Measurements from ENCODE around the gene AP3B1.

Gene AP3B1, protein sequence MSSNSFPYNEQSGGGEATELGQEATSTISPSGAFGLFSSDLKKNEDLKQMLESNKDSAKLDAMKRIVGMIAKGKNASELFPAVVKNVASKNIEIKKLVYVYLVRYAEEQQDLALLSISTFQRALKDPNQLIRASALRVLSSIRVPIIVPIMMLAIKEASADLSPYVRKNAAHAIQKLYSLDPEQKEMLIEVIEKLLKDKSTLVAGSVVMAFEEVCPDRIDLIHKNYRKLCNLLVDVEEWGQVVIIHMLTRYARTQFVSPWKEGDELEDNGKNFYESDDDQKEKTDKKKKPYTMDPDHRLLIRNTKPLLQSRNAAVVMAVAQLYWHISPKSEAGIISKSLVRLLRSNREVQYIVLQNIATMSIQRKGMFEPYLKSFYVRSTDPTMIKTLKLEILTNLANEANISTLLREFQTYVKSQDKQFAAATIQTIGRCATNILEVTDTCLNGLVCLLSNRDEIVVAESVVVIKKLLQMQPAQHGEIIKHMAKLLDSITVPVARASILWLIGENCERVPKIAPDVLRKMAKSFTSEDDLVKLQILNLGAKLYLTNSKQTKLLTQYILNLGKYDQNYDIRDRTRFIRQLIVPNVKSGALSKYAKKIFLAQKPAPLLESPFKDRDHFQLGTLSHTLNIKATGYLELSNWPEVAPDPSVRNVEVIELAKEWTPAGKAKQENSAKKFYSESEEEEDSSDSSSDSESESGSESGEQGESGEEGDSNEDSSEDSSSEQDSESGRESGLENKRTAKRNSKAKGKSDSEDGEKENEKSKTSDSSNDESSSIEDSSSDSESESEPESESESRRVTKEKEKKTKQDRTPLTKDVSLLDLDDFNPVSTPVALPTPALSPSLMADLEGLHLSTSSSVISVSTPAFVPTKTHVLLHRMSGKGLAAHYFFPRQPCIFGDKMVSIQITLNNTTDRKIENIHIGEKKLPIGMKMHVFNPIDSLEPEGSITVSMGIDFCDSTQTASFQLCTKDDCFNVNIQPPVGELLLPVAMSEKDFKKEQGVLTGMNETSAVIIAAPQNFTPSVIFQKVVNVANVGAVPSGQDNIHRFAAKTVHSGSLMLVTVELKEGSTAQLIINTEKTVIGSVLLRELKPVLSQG

DNA sequence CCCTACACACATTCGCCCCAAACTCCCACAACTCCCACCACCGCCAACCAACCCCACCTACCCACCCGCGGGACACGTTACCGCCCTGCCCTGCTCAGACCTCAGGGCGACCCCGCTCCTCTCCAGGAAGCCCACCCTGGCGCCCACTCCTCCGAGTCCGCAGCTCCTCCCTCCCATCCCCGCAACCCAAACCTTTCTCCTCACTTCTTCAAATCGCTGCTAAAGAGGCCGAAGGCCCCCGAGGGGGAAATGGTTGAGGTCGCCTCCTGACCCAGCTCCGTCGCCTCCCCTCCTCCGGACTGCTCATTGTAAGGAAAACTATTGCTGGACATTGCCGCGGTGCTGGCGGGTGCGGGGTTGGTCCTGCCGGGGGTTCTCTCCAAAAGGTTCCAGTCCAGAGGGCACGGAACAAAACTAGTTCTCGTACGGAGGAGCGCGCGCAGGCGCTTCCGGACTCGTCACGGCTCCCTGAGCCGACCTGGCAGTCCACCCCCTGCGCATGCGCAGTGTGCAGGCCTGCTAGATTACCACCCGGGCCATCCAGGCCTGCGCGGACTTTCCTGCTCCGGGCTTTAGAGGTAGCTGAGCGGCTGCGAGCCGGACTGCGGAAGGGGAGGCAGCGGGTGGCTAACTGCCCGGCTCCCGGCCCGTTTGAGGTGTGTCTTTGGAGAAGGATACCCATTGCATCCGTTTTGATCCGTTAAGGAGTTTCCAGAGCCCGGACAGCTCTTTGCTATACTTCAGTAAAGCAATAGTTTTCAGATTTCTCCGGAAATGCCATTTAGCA lies at the start of gene AP3B1:
TSS of gene AP3B1 (minus strand) at position 451 of the 787 bp plus-strand sequence. CDS start at position 332, 119 bp downstream.
- DNase-seq = peak; percentile 98

DNA sequence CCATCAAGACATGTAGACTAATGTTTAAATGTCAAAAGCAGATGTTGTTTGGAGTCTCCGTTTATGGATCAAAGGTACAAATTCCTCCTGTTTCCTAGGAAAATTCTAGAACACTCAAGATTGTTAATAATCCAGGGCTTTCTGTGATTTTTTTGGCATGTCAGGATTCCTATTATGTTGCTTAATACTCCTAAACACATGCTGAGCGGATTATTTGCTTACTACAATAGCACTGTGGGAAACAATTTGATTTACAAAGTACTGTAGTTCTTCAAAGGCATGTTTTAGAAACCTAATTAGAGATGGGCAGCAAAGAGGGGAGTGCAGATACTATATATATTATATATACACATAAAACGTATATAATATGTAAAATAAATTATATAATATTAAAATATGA lies 46.9 kb upstream of the AP3B1 start:
- DNase-seq = no peak

DNA sequence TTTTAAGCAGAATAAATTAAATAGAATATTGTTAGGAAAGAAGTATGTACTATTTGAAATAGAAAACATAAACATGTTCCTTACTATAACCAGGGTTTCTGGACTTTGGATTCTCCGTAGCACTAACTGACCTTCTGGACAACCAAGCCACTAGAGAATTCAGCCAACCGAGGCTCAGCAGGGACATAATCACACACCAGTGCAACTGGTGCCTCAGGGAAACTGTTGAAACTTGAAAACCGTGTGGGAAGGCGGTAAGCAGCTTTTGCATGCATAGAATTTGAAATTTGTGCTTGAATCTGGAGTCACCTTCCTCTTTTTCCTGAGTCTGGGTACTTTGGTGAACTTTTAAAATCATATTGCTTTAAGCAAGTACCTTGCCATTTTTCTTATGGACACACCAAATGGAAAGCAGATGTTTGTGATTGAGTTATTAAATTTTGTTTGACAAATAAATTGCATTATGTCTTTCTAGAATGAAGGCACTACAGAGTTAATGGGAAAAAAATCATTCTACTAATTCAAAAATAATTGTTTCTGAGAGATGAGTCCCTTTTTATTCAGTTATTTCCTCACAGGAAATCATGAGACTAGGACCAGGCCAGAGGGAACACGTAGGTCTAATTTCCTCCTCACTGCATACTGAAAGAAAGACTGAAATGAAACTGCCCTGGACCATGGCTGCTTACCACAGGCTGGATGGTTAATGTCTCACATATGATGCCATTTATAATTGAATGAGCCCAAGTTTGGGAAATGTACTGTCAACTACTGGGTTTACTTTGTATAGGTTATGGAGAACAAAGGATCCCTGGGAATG lies 45.3 kb upstream of the AP3B1 start:
- DNase-seq = no peak

DNA sequence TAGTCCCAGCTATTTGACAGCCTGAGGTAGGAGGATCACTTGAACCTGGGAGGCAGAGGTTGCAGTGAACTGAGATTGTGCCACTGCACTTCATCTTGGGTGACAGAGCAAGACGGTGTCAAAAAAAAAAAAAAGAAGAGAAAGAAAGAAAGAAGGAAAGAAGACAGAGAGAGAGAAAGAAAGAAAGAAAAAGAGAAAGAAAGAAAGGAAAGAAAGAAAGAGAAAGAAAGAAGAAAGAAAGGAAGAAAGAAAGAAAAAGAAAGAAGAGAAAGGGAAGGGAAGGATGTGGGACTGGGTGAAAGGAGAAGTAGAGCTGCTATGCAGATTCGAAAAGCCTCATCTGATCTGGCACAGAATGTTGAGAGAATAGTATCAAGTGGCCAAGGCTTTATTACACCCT lies 42.2 kb upstream of the AP3B1 start:
- DNase-seq = no peak

DNA sequence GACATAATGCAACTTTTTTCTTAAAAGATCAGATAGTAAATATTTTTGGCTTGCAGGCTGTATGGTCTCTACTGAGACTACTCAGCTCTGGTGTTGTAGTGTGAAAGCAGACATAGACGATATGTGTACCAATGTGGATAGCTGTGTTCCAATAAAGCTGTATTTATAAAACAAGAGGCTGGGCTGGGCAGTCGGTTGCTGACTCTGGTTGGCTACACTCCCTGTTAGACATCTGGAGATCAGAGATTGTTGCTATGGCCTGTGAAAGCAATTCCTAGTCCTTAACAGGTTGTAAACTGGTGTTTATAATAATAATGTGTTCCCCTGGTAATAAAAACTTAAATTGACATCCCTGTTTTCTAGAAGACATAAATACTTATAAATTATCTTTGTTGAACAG lies 41.5 kb upstream of the AP3B1 start:
- no peak for DNase-seq

DNA sequence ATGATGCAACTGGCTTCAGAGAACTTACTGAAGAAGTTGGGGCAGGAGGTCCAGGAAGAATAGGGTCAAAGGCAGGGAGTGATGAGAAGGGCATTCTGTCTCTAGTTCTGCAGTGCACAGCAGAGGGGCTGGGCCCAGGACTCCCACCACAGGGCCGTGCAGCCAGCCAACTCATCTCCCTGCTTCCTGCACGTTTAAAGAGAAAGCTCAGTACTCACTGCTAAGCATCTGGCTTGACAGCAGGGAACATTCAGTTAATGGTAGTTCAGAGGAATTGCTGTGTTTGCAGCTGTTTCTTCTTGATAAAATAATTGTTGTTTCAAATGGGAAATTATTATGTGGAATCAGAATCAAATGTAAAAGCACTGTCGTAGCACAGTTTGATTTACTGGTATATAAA lies 40.3 kb upstream of the AP3B1 start:
- no peak for DNase-seq

DNA sequence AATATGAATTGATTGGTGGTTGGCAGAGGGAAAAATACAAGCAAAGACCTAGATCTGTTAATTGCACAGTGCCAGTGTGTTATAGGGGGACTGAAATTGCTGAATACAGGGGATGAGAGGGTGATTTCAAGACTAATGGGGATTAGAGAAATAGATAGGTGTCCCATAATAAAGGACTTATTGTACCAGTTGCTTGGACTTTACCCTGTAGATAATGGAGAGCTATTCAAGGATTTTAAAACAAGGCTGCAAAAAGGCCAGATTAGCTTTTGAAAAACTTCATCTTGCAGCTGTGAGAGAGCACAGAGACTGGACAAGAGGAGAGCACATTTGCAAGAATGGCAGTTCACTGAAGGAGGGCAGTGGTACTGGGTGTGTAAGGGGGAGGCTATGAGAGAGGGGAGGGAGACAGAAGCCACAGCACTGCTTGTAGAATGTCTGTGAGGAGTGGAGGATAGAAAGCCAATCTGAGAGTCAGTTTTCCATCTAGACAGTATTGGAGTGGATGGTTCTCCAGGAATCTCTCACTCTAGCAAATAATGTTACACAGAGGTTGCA lies 37.1 kb upstream of the AP3B1 start:
- DNase-seq = no peak

DNA sequence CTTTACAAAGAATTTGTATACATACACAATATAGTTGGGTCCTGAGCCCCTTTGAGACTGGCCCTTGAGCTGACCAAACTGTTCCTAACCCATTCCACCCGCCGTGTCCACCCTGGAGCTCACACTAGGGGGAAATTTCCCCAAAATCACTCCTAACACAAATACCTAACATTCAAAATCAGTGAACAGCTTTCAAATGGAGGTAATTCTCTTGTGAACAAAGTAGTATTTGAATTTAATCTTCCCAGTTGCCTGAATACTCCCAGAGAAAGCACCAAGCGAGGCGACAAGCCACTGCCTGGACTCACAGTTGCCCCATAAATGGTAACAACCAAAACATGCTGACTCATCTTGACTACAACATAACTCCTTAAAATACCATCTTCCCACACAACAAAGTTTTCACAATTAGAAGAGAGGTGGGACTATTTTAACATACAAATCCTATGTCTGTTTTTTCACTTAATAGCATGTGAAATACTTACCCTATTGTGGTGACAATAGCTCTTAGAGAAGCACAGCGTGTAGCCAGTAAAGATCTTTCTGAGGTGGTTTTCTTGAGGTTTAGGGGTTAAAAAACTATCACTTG lies 34.2 kb upstream of the AP3B1 start:
- no peak for DNase-seq

DNA sequence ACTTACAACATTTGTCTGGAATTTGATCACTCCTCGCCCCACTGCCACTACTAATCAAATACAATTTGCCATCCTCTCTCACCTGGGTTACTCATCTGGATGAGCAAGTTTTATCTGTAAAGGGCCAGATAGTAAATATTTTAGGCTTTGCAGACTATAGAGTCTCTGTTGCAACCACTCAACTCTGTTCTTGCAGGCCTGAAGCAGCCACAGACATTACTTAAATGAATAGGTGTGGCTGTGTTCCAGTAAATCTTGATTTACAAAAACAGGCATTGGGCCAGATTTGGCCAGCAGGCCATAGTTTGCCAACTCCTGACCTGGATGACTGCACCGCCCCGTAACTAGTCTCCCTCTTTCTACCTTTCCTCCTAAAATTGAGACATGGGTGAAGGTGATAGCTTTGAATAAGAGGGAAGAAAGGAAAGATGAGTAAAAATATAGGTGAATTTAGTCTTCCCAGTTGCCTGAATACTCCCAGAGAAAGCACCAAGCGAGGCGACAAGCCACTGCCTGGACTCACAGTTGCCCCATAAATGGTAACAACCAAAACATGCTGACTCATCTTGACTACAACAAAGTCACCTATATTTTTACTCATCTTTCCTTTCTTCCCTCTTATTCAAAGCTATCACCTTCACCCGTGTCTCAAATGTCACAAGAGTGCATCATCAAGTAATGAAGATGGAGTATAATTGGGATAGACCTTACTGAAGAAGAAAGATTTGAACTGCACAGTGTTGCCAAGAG lies 33.4 kb upstream of the AP3B1 start:
- DNase-seq = no peak

DNA sequence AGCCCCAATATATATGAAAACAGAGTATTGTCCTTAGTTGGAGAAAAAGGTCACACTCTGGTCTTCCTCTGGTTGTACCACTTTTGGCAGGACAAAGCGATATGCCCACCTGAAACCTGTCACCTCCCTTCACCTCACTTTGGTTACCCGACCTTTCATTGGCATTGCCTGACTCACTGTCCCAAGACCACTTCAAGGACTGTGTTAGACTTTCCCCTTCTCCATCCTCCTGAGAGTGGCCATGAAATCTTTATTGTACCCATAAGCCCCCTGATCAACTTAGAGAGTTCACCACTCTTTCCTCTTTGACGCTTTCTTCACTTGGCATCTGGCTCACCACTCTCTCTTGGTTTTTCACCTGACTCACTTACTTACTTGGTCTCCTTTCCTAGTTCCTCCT lies 32.4 kb upstream of the AP3B1 start:
- no peak for DNase-seq

DNA sequence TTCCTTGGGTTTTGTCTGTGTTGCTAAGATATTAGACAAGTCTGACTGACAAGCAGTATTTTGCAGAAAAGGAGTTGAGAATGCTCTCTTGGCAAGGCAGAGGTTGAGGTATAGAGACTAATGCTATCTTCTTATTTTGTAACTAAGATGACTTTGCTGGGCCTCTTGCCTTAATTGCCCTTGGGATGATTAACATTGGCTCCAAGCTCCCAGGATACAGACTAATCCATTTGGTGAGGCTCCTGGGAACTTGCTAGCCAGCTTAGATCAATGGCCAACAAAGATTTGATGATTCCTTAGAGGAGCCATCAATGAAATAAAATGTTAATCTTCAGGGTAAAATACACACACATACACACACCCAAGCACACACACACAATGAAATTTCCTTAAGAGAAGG lies 28.7 kb upstream of the AP3B1 start:
- DNase-seq = no peak

DNA sequence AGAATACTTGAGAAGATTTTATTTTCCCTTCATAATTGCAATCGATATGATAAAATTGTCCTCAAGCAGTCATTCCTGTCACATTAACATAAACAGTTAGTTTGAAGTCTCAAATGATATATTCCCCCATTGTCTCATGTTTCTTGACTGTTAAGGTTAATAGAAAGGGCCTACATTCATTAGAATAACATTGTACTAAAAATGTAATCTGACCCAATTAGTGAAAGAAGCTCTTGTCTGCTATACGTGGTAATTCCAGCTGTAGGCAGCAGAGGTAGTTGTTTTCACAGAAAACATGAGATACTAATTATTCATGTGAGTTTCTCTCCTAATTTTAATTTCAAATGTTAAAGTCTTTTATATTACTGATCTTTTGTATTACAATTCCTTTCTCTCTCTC lies 25.9 kb upstream of the AP3B1 start:
- DNase-seq = peak; percentile 39

DNA sequence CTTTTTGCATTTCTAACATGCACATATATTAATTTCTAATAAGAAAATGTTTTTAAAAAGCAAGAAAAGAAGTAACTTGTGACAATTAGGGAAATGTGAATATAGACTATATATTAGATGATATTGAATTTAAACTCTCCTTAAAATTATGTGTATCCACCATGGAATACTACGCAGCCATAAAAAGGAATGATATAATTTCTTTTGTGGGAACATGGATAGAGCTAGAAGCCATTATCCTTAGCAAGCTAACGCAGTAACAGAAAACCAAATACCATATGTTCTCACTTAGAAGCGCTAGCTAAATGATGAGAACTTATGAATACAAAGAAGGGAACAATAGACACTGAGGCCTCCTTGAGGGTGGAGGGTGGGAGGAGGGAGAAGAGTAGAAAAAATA lies 23.8 kb upstream of the AP3B1 start:
- DNase-seq = no peak

DNA sequence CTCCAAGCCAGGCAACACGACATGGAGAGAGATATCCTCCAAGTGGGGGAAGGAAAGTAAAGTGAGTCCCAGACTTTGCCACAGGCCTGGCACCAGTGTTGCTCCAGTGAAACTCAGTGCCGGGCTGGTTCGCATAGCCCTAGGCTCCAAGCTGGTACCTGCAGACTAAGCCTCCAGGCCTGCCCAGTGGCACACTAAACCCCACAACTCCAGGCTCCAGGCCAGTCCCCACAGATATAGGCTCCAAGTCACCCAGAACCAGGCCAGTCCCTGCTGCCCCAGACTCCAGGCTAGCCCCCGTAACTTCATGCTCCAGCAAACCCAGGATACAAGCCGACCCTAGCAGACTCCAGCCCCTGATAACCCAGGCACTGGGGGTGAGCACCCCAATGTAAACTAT lies 23.0 kb upstream of the AP3B1 start:
- no peak for DNase-seq

DNA sequence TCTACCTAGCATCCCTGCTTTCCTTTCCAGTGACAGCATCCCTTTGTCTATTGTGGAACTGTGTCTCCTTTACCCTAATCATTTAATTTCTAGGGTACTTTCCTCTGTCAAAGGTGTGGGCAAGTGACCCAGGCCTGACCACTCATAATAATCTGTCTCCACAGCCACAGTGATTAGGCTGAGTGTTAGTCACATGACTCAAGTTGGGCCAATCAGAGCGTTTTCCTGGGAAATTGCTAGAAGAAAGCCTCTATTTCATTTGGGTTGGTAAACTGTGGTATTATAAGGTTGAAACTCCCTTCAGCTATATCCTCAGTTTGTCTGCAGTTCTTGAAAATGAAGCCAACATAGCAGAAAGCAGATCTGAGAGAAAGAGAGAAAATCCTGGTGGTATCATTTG lies 14.2 kb upstream of the AP3B1 start:
- no peak for DNase-seq

DNA sequence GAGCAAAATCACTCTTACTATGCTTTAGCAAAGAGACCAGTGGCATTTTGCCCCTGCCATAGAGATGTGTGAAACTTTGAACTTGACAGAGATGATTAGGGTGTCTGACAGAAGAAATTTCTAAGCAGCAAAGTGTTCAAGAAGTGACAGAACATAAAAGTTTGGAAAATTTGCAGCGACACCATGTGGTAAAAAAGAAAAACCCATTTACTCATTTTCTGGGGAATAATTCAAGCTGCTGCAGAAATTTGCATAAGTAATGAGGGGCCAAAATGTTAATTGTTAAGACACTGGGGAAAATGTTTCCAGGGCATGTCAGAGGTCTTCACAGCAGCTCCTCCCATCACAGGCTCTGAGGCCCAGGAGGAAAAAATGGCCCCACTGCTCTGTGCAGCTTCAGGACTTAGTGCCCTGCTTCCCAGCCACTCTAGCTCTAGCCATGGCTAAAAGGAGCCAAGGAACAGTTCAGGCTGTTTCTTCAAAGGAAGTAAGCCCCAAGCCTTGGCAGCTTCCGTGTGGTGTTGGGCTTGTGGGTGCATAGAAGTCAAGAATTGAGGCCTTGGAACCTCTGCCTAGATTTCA lies 6.1 kb upstream of the AP3B1 start:
- no peak for DNase-seq

DNA sequence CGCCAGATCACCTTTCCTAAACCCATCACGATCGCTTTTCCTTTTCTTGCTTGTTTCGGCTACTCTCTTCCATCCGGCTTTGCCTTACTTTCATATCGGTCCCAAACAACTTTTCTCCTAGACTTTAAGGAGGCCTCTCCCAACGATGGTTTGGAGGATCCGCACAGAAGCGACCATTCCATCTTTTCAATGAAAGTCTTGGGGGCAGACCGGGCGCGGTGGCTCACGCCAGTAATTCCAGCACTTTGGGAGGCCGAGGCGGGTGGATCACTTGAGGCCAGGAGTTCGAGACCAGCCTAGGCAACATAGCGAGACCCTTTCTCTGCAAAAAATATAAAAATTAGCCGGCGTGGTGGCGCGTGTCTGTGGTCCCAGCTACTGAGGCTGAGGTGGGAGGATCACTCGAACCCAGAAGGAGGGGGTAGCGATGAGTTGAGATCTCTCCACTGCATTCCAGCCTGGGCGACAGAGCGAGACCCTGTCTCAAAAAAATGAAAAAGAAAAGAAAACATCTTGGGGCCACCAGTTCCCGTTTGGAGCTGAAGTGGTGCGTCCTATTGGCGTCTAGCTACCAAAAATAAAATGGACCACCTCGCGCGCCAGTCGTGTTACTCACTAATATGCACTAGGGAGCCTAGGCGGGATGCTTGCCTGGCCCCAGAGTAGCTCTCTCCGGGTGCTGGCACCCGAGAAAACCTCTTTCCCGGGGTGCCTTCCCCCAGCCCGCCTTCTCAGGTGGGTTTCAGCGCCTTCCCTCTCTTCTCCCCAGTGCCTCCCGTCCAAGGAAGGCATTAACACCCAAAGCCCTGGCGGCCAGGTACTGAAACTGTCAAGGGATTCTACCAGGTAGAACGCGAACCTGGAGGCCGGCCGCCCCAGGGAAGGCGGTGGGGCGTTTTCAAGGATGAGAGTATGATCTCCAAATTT lies 800 bp upstream of the AP3B1 start:
- no peak for DNase-seq

DNA sequence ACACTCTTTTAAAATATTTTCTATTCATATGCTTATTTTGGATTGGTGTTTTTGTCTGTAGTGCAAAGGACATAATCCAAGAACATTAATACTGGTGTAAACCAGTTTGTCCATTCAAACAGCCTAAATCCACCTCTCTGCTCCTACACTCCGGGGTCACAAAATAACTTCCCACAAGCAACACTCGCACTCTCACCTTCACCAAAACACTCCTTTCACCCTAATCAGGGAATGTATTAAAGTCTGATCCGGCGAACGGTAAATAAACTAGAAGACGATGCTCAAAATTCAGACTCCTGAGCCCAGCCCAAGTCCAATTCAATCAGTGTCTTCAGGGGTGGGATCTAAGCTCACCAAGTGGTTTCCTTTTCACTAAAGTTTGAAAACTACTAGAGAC lies 649 bp downstream of the AP3B1 start:
- DNase-seq = no peak

DNA sequence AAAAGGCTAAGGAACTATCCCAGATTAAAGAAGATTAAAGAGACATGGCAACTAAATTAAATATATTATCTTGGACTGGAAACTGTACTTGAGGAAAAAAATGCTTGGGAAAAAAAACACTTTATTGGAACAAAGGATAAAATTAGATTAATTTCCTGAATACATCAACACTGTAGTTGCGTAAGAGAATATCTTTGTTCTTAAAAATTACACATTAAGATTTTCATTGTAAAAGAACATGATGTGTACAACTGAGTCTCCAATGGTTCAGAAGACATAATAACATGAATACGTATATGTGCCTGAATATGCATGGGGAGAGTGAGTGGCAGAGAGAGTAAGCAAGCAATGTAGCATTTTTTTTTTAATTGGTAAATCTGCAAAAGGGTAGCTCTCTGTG lies 2.8 kb downstream of the AP3B1 start:
- DNase-seq = no peak

Data from midbrain (tissue), 1 donor.